NK-92 treated with Interleukin-12 subunit alpha and Interleukin-12 subunit beta, amount 100 ng/mL, for 24 hours (cell line): Measurements from ENCODE around the gene PDE4B.
"Not testable (repeated sequence)": the region's sequence is repeated elsewhere in the genome, so short reads cannot be mapped to it uniquely, and the experiment has no call there.

Experiments used
- DNase-seq: peaks from one replicate; lab custom pipeline; 2025; lab: John Stamatoyannopoulos, UW

Gene PDE4B

DNA sequence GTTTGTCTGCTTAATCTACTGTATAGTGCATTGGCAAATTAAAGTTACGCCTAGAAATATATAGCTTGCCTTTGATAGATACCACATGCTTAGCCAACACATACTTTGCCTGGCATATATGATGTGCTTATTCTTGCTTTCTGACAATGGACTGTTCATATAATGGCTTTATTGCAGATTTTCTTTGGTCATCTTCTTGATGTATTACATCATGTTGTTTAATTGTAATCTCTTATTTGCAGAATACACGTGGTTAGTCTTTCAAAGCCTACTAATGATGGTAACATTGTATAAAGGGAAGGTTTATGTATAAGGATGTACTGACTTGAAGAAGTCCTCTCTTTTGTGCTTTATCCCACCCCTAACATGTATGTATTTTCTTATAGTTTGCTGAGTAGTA, 201.5 kb downstream of the PDE4B start:
- DNase-seq, result no peak

DNA sequence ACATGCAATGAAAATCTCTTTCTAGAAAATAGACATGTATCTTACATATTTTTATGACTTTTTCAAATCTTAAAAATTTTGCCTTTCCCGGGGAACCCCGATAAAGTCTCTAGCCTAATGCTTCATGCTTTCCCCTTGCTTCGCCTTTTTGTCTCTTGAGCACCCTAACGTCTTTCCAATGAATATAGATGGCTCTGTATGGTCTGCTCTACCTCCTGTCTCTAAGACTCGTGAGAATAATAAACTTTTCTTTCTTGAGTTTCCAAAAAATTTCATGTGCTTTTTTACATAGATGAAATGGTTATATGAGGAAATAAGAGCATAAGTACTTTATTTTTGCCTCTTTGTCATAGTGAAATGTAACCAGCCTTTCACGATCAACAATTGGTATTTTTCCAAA, 202.6 kb downstream of the PDE4B start:
- DNase-seq, result no peak

DNA sequence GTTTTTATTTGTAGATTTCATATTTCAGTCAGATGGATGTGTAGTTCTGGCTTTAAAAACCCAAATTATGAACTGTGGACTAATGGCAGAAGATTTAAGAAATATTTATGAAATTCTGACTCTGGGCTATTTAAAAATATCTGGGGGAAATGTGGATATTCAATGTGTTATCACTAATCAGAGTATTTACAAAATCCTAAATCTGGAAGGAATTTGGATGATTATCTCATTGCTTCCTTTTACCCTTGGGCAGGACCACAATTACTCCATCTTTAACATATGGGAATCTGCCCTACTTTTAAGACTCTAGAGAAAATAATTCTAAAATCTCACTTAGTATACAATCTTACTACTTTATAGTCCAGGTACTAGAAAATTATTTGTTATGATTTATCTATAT, 203.2 kb downstream of the PDE4B start:
- no peak for DNase-seq

DNA sequence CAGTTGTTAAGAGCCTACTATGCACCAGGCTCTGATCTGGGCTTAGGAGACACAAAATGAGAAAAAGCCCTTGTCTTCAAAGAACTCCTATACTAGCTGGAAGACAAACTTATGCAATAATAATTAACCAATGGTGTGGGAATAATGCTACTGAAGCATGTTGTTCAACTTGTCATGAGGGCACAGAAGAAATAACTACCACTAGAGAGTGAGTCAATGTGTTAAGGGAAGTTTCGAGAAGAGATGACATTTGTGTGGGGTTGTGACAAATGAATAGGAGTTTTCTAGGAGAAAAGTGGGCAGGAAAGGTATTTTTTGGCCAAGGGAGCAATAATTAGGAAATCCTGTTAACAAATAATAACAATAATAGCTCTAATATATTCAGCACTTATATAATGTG, 205.0 kb downstream of the PDE4B start:
- DNase-seq, result no peak

DNA sequence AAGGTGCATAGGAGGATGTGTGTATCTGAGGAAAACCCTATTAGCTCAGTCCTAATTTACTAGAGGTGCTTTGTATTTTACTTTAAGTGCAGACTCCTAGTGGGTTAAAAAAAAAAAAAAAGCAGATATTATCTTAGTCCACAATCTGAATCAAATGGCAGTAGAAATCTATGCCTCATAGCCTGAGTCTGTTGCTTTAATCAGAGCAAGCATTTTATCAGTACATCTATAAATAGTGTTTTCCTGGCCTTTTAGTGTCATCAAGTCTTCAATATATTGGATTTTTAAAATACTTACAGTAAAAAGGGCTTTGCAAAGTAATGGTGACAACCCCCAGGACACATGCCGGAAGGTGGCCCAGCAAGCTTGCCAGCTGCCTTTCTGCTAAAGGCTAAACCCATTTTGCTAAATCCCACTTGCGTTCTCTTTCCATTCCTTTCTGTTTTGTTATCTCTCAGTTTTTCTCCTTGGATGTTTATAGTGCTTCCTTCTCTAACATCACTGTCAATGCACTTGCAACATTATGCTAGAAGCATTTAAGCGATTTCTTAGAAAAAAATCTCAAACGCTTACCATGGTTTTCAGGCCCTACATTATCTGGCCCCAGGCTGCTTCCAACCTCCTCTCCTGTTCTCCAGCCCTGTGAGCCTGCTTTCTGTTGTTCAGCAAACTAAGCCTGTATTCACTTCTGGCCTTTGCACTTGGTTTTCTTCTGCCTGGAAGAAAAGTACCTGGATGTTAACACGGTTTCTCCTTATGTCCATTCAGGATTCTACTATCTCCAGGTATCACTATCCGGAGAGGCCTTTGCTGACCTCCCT, 206.3 kb downstream of the PDE4B start:
- DNase-seq, result no peak

DNA sequence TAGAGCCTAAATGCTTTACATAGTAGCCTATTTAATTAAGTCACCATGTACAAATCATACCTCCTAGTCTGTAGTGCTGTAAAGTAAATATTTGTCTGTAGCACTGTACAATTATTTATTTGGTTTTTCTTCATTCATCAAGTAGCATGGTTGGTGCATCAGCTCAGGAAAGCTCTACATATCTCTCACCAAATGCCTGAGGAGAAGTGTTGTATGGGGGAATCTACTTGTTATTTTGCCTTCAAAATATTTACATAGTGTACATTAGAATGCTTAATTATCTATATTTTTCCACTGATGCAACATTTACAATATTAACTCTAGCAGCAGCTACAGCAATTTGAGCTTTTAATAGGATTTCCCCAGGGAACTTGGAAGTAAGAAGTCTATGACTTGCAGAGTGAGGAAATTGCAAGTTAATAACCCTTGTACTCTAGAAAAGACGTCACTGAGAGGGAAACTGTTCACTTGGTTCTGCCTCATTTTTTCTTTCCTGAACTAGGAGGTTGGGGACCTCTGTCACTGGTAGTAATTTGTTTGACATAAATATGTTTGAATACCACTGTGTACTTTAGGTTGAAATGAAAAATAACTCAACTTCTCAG, 207.4 kb downstream of the PDE4B start:
- DNase-seq, result no peak

DNA sequence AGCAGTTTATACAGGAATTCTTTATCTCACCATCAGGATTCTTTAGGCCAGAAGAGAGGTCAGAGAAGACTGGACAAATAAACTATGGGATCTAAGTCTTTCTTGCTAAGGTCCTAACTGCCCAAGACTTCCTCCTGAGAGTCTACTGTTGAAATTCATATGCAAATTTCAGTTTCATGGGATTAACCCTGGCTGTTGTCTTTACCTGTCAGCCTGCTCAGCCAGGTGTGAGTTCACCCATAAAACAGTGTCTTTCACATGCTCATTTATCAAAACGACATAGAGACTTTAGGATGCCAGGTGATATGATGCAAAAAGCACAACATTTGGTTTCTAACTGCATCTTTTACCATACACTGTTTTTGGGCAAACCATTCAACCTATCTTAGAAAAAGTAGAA, 211.0 kb downstream of the PDE4B start:
- no peak for DNase-seq

DNA sequence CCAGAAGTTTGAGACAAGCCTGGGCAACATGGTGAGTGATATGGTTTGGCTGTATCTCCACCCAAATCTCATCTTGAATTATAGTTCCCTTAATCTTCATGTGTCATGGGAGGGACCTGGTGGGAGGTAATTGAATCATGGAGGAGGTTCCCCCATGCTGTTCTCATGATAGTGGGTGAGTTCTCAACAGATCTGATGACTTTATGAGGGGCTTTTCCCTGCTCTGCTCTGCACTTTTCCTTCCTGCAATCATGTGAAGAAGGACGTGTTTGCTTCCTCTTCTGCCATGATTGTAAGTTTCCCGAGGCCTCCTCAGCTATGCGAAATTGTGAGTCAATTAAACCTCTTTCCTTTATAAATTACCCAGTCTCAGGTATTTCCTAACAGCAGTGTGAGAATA, 213.8 kb downstream of the PDE4B start:
- not testable (repeated sequence) for DNase-seq

DNA sequence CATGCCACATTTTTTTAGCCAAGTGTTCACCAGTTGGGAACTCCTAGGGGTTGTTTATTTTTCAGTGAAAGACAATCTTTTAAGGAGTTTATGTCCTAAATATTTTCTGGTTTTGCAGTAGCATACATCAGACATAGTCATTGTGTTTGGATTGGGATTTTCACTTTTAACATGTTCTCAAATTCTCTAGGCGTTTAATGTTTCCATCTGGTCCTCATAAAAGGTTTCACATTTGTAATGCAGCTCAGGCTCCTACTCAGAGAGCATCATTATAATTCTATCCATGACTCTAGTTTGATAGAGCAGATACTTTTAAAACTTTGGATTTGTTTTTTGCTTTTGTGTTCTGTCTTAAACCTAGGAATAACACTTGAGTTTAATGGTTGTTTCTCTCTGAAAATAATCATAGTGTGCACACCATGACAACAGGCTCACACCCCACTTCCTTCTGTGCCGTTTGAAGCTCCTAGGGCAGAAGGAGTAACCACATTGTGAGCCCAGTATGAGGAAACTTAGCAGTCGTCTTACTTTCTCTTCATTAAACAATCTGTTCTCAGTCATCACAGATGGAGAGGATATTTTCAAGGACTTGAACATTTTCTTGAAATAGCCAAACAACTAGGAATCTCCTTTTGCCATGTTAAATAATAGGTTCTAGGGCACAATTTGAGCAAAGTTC, 219.6 kb downstream of the PDE4B start:
- no peak for DNase-seq

DNA sequence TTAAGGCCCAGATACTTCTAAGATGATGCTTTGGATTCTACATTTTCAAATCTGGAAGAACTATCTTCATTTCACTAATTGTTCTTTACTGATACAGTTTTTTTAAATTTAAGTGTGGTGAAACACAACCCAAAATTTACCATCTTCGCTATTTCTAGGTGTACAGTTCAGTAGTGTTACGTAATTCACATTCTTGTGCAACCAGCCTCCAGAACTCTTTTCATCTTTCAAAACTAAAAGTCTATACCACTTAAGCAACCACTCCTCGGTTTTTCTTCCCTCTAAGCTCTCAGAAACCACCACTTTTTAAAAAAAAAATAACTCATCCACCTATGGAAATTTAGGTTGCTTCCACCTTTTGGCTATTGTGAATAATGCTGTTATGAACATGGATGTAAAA, 220.7 kb downstream of the PDE4B start:
- no peak for DNase-seq

DNA sequence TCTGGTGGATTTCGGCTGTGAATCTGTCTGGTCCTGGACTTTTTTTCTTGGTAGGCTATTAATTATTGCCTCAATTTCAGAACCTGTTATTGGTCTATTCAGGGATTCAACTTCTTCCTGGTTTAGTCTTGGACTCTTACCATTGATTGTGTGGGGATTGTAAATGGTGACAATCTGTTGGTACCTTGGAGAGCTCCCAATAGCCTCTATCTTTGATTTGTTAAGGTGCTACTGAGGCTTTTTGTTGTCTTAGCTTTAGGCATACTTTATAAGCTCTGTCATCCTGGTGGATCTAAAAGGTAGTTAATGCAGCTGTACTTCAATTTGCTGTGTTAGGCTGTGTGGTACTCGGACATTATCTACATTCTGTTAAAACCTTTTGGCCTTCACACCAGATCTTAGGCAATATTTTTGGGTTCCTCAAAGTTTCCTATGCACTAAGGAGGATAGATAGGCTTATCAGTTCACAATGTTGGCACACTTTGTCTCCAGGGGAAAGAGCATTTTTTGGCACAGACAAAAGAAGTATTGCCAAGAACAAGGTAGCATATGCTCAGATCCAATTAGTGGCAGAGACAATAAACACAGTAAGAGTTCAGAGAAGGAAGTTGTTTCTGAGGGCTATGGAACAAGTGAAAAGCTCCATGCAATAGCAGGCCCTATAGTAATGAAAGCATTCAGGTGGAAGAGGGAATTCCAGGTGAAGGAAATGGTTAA, 230.4 kb downstream of the PDE4B start:
- no peak for DNase-seq

DNA sequence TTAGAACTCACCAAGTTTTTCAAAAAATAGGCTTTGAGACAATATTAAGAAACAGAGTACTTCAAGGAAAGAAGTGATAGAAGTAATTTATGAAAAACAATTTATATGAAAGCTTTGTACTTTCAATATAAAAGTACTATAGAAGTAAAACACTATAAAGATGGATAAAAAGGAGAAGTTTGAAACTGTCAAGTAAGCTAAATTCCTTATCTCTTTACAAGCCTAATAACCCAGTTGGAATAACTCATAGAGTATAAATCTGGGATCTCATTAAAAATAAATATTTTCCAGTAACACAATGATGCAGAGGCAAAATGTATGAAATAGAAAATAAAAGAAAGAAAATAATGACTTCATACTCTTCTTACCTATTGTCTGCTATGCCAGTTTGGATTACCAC, 232.5 kb downstream of the PDE4B start:
- DNase-seq, result no peak

DNA sequence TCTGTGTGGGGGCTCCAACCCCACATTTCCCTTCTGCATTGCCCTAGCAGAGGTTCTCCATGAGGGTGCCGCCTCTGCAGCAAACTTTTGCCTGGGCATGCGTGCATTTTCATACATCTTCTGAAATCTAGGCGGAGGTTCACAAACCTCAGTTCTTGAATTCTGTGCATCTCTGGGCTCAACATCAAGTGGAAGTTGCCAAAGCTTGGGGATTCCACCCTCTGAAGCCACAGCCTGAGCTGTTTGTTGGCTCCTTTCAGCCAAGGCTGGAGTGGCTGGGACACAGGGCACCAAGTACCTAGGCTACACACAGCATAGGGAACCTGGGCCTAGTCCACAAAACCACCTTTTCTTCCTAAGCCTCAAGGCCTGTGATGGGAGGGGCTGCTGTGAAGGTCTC, 235.3 kb downstream of the PDE4B start:
- no peak for DNase-seq

DNA sequence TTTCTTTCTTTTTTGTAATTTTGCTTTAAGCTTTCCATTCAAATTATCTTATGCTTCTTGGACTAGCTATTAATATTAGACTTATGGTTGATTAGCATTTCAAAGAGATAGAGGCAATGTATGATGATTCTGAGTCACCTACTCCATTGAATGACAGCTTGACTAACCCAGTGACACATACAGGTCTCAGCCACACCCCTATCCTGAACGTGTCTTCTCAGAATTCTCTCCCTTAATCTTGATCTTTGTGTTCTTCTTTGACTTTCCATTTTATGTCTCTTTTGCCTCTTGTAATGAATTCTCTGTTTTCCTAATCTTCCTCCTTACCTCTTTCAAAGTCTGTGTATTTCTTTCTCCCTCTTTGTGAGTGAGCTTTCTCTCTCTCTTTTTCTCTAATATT, 241.1 kb downstream of the PDE4B start:
- no peak for DNase-seq

DNA sequence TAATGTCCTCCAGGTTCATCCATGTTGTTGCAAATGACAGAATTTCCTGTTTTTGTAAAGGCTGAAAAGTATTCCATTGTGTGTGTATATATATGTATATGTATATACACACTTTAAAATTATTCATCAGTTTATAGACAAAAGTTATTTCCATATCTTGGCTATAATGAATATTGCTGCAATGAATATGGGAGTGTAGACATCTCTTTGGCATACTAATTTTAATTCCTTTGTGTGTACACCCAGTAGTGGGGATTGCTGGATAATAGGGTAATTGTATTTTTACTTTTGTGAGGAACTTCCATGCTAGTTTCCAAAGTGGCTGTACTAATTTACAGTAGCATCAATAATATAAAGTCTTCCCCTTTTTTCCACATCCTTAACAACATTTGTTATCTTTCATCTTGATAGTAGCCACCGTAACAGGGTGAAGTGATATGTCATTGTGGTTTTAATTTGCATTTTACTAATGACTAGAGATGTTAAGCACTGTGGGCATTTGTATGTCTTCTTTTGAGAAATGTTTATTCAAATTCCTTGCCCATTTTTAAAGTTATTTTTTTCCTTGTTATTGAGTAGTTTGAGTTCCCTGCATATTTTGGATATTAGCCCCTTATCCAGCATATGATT, 243.0 kb downstream of the PDE4B start:
- no peak for DNase-seq

DNA sequence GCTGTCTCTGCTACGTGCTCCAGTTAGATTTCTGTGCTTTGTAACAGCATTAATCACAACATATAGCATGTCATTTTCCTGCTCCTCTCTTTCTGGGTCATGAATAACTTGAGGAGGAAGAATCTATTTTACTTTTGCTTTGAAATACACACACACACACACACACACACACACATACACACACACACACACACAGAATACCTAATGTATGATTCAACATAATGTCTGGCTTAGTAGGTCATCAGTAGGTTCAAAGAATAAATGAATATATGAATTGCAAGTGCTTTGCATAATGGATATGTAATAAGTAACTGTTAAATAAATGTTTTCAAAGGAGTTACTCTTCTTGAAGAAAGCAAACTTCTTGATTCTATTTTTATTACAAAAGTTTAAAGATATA, 249.0 kb downstream of the PDE4B start:
- no peak for DNase-seq

DNA sequence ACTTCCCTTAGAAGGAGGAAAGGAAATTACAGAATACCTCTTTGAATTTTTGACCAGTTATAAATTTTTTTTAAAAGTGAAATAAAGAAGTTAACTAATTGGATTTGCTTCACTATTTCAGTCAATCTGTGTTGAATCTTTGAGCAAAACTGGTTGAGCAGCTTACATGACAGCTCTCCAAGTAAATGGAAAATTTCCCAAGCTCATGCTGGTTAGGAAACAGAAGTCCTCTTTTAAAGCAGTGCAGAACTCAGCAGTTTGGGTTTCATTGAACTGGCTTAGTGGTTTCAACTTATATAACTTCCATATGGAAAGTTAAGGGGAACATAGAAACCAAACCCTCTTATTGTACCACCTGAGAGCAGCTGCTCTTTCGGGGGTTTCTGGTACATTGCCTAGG, 250.5 kb downstream of the PDE4B start:
- DNase-seq, result no peak

DNA sequence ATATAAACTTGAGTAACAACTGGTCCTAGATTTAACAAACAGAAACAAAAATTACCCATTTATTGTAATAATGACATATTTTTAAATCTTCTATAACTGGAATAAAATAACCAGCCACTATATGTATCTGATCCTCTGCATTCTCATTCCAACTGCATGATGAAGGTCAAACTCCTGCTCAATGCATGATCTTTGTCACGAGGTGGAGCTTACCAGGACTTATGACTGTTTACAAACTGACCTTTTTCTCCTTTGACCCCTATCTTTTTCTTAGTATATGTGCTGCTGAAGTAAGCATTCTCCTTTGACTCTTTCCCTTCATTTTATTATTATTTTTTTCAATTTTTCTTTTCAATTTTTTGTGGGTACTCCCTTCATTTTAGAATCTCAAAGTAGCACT, 252.2 kb downstream of the PDE4B start:
- no peak for DNase-seq

DNA sequence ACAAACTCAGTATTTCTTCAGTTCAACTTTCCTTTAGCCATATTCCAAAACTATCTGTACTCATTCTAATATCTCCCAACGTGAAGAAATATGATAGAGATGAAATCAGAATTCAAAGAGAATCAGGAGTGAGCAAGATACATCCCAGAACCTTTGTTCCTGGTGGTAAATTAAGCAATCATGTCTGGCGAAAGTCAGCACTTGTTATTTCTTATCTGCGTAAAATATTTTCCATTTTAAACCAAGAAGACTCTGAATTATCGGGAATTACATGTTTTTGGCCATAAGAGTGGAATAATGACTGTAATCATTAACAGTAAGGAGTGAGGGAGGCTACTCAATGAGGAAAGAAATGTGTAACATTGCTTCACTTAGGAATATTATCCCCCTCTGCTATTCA, 253.7 kb downstream of the PDE4B start:
- DNase-seq, result no peak

DNA sequence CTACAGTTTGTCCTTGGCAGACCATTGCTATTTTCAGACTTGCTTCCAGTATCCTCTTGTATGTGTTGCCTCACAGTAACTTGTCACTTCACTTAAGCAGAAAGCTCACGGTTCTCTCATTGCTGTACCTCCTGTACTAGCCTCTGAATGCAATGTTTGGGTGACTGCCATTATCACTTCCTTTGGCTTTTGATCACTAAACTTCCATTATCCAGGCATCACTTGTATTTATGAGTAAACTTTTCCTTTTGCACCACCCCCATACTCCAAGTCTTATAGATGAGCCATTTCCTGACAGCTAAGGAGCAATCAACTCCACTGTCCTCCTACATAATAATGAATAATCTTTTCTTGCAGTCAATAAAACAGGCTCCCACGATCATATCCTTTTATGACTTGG, 255.3 kb downstream of the PDE4B start:
- no peak for DNase-seq

DNA sequence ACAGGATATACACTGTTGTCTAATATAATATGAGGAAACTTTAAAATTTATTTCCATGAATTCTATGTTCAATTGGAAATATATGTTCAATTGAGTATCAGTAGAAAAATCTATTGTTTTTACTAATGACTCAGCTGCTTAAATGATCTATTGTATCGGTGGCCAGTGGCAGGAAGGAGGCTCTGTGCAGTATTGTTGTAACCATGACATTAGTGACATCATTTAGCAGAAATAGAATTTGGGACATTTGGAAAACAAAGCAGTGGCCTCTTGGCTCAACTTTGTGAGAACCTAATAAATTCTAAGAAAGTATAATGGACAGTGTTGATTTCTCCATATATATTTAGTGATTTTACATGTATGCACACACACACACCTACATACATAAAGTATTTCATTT, 257.4 kb downstream of the PDE4B start:
- DNase-seq, result no peak

DNA sequence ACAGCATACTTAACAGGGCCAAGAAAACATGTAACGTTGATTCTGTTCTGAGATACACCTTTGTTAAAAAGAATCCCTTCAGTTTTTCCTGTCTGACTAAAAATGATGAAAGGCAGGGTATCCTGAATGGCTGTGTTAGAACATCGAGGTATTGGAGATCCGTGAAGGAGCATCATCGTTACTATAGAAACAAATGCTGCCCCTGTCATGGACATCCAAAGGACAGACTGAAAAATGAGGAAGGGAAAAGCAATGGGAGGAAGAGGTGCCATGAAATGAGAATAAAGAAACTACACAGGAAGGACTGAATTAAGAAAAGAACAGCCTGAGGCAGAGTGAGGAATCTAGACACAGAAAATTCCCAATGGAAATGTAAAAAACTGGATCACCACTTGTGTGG, 257.9 kb downstream of the PDE4B start:
- DNase-seq, result no peak
